T-helper 2 cell (primary cell): Measurements from ENCODE around the gene SOX13.

Experiments used
- DNase-seq, 5 experiments: peaks; one replicate each; pipeline versions ENCODE4 v3.0.0 to v3.0.0-alpha.2; 2012 to 2022

The SOX13 gene

GRCh38 chr1:204154568-204155255, 81.8 kb downstream of the SOX13 start:
- no peak for DNase-seq

GRCh38 chr1:204155881-204156280, 83.0 kb downstream of the SOX13 start:
- no peak for DNase-seq

GRCh38 chr1:204157962-204158361, 85.0 kb downstream of the SOX13 start:
- DNase-seq, result no peak

- DNase-seq, result no peak
These were observed 88.9 kb downstream of the SOX13 start for GRCh38 chr1:204161609-204162493.

GRCh38 chr1:204162494-204163074, 89.7 kb downstream of the SOX13 start:
- DNase-seq, result peak; percentile 48 to 74 (median 53)

- DNase-seq, result no peak
These were observed 93.3 kb downstream of the SOX13 start, which contains the start of gene REN for GRCh38 chr1:204166219-204166618. TSS of gene REN (minus strand) at chr1:204166337. CDS start at chr1:204166293, 44 bp downstream.

GRCh38 chr1:204167730-204168129, 94.8 kb downstream of the SOX13 start:
- DNase-seq, result no peak

GRCh38 chr1:204169858-204170257, 96.9 kb downstream of the SOX13 start:
- DNase-seq, result no peak

GRCh38 chr1:204170494-204171155, 97.7 kb downstream of the SOX13 start:
- DNase-seq, result no peak

- DNase-seq, result no peak
These were observed 98.8 kb downstream of the SOX13 start for GRCh38 chr1:204171751-204172178.

- DNase-seq, result no peak
These were observed 99.6 kb downstream of the SOX13 start for GRCh38 chr1:204172404-204173029.

- DNase-seq, result no peak
These were observed 102.0 kb downstream of the SOX13 start for GRCh38 chr1:204174958-204175357.

GRCh38 chr1:204176049-204176448, 103.1 kb downstream of the SOX13 start:
- DNase-seq, result no peak

- DNase-seq, result no peak
These were observed 104.2 kb downstream of the SOX13 start for GRCh38 chr1:204177133-204177532.
